HG02970 (cell line): ENCODE results near the gene ENTPD8.

Source experiments
- ATAC-seq: cut with Tn5 transposase; IDR thresholded peaks from one replicate; pipeline ENCODE4 v1.9.1; 2021; ENCODE audit warnings: mild to moderate bottlenecking, moderate library complexity, moderate number of reproducible peaks; ENCODE audit not compliant: unreplicated experiment, low FRiP score

The ENTPD8 gene, protein sequence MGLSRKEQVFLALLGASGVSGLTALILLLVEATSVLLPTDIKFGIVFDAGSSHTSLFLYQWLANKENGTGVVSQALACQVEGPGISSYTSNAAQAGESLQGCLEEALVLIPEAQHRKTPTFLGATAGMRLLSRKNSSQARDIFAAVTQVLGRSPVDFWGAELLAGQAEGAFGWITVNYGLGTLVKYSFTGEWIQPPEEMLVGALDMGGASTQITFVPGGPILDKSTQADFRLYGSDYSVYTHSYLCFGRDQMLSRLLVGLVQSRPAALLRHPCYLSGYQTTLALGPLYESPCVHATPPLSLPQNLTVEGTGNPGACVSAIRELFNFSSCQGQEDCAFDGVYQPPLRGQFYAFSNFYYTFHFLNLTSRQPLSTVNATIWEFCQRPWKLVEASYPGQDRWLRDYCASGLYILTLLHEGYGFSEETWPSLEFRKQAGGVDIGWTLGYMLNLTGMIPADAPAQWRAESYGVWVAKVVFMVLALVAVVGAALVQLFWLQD

DNA sequence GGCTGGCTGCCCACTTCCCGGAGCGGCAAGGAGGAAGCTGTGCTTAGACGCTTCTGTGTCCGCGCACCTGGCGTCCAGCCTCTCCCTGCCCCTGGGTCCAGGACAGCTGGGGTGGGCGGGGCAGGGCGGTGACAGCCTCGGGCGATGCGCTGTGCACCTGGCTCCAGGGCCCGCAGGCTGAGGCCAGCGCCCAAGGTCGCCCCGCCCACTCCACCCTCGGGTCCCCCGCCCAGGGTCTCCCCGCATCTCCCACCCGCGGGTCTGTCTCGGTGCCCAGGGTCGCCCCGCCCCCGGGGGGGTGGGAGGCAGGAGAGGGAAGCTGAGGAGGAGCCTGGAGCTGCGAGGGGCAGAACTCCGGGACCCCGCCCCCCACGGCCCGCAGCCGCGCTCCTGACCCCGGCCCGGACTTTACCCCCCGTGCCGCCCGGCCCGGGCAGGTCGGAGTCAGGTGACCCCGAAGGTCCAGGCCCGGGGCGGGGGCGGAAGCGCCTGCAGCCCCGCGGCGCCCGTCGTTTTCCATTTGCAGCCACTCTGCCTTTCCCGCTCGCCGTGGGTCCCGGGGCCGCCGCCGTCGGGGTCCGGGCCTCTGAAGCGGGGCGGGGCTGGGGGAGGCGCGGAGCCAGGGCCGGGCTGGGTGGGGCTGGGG, at the start of gene ENTPD8:
ENTPD8 (minus strand) TSS at position 69 of the 646 bp plus-strand sequence. CDS start 3,072 bp downstream, outside the sequence.
- ATAC-seq = no peak

DNA sequence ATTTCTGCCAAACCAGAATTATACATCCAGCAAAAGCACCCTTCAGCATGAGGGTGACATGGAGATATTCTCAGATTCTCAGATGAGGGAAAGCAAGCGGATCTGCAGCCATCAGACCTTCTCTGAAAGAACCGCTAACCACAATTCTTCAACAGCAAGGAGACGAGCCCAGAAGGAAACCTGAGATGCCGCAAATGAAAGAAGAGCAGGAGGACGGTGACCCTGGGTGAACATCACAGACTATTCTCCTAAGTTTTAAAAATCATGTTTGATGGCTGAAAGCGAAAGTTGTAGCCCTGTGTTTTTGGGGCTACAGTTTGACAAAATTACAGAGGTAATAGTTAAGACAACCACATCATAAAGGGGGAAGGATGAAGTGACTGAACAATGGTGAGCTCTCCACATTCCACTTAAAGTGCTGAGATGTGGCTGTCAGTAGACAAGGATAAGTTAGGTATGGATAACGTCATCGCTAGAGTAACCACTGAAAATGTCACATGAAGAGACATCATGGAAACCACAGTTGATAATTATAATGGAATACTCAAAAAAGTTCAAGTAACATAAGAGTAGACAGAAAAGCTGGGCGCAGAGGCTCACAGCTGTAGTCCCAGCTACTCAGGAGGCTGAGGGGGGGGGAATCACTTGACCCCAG, 49.5 kb upstream of the ENTPD8 start:
- no peak for ATAC-seq

DNA sequence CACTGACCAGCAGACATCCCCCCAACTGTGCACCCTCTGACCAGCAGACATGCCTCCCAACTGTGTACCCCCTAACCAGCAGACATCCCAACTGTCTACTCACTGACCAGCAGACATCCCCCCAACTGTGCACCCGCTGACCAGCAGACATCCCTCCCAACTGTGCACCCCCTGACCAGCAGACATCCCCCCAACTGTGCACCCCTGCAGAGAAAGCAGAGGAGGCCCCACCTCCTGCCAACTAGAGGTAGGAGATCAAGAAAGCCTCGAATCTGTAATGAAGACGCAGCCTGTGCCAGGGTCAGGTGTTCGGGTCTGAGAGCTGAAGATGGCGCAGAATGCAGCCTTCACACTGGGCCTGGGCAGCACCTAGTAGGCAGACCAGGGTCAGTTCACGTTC, 47.7 kb upstream of the ENTPD8 start:
- ATAC-seq = no peak

DNA sequence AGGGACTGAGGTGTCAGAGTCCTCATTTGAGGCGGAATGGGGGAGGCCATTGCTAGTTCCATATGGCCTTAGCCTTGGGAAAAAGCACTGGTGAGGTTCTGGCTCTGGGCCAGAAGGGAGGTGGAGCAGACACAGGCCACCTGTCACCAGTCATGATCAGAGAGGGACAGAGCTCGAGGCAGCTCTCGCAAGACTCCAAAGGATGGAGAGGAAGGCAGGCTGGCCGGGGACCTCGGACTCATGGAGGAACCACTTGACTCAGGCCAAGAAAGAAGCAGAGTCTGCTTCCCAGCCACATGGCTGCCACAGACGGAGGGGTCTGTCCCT, 47.1 kb upstream of the ENTPD8 start:
- no peak for ATAC-seq

DNA sequence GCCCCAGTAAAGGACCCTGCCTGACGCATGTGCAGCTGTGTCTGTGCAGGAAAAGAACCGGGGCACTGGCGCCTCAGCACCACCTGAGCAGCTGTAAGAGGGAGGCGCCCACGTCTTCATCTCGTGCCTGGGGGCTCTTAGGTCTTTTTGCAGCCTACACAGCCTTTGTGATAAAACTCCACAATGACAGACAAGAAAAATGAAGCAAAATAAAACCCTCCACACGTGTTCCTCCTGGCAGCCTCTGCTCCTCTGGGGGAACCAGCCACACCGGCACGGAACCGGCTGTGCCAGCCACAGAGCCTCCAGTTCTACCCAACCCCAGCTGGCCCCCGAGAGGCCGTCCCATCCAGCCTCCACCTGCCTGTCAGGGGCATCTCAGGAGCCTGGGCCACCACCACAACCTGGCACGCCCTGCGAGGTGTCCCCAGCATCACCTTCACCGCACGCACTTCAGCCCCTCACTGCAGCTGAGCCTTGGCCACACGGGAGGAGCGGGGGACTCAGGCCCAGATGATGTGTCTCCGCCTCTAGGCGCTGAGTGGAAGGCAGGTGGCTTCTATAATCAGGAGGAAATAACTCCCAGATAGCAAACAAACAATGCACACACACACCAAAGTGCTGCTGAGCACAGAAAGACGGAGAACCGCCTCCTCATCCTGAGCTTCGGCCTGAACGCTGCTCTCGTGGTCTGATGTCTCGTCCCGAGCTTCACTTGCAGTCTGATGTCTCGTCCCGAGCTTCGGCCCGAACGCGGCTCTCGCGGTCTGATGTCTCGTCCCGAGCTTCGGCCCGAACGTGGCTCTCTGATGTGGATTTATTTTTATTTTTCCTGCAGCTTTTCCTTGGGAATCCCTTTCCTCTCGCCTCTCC, 46.5 kb upstream of the ENTPD8 start:
- ATAC-seq = no peak

DNA sequence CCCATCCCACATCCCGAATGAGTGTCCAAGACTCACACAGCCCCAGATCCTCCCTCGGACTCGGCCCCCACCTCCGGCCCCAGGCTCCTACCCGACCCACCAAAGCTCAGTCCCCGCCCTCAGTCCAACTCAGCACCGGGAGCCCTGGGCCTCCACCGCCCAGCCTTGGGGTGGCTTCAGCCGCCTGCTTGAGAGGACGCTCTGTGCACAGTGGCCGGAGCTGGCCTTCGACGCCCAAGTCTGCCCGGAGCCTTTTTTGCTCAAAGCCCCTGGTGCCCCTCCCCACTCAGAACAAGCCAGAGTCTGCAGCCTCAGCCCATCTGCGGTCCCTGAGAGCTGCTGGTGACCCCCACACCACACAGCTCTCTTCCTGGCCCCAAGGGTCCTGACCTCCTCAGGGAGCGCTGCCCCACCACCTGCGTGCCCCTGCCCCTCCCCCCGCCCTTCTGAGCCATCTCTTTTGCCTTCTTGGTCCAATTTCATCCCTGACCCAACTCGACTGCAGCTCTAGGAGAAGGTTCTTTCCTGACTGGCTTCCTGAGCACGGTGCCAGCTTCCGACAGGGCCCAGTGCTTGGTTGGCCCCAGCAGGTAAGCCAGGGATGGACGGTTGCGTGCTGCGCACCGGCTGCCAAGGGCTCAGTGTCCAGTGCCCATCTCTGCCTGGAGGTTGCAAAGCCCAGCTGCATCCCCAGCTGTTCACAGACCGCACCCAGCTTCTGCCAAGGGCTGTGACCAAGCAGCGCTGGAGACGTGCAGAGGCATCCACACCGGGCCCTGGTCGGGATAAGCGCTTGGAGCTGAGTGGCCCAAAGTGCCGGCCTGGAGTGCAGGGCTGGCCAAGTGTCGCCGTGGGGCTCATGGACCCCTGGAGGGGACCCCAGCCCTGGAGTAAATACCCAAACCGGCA, 45.6 kb upstream of the ENTPD8 start:
- no peak for ATAC-seq

DNA sequence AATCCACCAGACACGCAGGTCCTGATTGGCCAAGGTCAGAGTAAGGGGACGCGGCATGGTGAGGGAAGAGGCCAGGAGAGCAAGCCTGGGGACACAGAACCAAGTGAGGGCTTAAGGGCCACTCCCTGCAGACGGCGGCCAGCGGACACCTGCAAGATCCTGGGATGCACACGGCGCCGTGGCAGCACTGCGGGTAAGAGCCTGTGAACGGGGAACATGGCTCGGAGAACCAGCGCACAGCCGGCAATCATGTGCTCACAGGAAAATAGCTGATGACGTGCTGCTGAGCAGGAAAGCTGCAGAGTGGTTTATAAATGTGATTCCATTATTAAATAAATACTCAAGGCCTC, 45.0 kb upstream of the ENTPD8 start:
- ATAC-seq = no peak

DNA sequence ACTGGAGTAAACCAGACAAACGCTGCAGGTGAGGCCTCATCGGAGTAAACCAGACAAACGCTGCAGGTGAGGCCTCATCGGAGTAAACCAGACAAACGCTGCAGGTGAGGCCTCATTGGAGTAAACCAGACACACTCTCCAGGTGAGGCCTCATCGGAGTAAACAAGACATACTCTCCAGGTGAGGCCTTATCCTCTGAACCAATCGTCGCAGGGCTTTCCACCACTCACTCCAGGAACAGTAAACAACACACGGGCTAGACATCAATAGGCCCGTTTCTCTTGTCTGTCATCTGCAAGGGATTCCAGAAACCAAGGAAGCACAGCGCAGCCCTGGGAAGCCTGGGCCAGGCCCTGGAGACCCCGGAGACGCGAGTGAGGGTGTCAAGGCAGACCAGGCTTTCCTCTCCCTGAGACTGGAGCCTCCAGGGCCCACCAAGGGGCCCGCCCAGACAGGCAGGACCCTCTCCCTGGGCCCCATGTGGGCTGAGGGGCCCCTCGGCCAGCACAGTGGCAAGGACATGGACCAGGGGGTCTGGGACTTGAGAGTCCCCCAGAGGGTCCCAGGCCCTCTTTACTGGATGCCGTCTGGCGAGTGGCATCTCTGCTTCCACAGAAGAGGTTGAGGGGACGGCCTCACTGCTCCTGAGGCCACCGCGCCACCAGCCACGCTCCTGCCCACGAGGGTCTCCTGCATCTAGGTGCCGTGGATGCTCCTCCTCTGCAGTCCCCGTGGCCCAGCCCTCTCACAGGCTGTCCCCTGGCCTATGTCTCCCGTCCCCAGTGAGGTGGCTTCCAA, 44.4 kb upstream of the ENTPD8 start:
- no peak for ATAC-seq

DNA sequence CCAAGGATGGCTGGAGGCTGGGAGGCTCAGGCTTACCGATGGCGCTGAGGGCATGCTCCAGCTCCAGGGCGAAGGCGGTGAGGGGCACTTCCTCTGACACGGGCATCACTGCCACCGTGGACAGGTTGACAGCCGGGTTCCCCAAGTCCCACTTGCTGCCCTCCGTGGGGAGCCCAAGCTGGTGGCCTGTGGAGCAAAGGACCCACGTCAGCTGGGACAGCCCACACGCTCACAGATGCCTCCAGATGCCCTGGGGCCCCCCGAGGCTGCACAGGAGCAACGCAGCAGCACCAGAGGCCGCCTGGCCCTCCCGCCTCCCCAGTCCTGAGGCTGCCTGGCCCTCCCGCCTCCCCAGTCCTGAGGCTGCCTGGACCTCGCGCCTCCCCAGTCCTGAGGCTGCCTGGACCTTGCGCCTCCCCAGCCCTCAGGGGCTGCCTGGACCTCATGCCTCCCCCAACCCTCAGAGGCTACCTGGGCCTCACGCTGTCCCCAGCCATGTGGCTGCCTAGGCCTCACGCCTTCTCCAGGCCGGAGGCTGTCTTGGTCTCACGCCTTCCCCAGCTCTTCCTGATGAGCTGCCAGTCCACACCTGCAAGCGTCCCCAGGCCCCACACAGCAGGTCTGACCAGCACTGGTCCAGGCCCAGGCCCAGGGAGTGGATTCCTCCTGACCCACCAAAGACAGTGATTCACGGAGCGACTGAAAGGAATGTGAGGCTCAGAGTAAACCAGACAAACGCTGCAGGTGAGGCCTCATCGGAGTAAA, 43.6 kb upstream of the ENTPD8 start:
- no peak for ATAC-seq

DNA sequence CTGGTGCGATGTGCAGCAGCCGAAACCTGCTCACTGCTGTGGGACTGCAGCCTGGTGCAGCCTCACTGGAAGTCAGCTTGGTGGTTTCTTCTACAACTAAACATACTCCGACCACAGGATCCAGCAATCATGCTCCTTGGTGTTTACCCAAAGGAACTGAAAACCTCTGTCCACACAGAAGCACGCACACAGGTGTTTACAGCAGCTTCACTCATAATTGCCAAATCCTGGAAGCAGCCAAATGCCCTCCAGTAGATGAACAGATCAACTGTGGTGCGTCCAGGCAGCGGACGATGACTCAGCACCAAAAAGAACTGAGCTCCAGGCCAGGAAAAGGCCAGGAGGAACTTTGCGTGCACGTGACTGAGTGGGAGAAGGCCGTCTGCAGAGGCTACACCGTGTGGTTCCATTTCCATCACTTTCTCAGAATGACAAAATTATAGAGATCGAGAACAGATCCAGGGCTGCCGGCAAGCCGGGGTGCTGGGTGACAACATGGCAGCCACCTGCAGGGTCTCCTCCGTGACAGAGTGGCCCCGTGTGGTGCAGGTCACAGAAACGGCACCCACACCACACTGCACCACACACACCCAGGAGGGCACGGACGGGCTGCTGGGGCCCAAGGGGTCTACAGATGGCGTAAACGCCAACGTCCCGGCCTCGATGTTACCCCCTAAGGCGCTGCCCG, 41.1 kb upstream of the ENTPD8 start:
- no peak for ATAC-seq

DNA sequence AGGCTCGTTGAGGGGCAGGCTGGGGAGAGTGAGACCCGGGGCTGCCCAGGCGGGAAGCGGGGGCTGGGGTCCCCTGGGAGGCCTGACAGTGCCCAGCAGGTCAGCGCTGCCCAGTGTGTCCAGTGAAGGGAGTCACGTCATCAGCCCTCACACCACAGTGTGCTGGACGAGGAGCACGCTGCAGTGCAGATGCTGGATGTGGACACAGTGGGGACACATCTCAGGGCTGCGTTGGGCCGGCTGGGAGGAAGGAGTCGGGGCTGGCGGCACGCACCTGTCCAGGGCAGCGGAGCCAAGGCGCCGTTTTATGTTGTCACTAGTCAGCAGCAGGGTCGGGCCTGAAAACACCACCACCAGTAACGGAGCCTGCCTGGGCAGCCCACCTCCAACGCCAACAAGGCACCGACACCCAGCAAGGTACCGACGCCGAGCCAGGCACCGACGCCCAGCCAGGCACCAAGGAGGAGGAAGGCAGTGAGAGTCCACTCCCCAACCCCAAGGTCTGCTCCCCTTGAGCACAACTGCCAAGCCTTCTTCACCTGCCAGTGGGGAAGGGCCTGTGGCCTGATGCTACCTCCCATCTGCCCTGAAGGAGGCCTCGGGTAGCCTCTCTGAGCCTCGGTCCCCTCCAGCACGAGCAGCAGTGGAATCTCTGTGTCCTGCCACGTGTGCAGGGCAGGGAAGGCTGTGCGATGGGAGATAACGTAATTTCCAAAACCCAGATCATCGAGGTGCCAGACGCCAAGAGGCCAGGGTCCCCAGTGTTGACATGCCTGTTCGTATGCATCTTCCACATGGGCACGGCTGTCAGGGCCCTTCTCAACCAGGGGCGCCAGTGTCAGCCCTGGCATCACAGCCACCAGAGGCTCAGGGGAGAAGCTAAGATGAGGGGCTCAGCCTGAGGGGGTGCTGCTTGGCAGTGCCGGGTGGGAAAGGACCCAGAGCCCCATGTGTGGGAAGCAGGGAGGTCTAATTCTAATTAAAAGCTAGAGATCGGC, 39.8 kb upstream of the ENTPD8 start:
- ATAC-seq = no peak

DNA sequence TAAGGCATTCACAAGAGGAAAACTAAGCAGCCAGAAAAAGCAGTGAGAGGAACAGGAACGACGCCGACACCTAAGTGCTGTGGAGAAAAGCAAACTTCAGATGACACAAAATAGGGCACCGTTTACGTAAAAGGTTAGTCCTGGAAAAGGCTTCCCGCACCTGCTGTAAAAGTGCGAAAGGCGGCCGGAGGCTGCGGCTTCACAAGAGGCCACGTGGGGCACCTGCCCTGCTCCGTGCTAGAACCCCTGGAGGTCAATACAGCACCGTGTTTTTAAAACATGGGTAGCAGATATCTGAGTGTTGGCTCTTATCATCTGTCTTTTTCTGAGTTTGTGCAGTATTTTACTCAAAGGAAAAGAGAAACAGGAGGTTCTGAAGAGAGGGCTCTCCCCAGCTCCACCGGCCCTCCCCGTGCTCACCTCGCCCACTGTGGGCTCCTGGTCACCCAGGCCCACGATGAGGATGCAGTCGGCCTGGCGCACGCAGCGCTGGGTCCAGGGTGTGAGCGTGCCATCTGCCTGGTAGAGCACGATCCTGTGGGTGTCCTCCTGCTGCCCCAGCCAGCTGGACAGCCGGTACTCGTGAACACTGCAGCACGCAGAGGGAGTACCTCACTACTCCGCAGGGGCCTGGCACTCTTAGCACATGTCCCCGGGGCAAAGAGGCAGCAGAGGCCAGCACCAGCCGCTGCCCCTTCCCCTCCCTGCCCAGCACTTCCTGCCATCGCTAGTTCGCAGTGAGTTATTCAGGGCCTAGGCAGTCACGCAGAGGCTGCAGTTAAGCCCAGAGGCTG, 38.9 kb upstream of the ENTPD8 start:
- ATAC-seq = no peak

DNA sequence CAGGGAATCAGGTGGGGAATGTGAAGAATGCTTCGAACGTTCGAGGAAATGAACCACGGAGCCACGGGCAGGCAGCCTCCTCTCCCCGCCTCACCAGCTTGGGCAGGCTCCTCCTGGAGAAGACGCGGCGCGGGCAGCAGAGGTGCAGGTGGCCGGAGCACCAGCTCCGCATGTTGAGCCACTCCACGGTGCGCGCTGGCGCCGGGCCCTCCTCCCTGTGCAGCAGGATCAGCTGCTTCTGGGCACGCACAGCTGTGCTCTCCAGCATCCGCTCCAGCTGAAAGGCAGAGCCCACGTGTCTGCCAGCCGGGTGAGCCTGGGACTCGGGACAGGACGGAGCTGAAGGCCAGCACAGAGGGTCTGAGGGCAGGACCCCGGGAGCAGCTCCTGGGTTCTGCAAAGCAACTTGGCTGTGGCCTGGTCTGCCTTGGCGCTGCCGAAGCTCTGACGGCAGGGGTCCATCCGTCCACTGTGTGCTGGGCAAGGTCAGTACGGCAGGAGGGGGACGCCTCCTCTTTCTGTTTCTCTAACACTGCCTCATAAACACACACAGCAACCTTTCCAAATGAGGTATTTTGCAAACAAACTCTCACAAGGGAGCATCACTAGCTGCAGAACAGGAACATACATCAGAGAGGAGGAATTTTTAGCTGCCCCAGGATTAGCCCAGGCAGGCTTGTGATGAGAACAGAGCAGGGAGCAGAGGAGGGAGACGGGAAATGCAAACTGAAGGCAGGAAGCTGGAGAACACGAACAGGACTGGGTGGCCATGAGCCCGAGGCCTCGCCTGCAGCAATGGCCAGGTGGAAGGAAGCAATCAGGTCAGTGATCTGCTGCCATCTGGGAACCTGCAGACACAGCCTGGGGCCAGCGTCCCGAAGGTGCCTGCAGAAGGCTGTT, 38.1 kb upstream of the ENTPD8 start:
- ATAC-seq = no peak

DNA sequence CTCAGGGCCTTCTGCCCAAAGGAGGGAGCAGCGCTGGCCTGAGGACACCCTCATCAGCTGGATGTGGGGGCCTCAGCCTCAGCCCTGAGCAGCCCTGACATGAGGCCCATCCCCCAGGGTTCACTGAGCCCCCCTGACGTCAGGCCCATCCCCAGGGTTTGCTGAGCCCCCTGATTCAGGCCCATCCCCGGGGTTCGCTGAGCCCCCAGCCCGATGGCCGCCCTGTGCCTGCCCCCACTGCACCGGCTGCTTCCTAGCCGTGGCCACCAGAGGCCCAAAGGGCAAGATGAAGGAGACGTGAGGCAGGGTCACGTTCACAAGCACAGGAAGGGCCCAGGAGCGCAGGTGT, 37.4 kb upstream of the ENTPD8 start:
- no peak for ATAC-seq
